Glomerular visceral epithelial cell (primary cell): Measurements from ENCODE around the gene TSPOAP1.

Experiments used
- DNase-seq: peaks from one replicate; pipeline ENCODE4 v3.0.0-alpha.2; 2016; ENCODE audit errors: extremely low spot score

TSPOAP1 gene

DNA sequence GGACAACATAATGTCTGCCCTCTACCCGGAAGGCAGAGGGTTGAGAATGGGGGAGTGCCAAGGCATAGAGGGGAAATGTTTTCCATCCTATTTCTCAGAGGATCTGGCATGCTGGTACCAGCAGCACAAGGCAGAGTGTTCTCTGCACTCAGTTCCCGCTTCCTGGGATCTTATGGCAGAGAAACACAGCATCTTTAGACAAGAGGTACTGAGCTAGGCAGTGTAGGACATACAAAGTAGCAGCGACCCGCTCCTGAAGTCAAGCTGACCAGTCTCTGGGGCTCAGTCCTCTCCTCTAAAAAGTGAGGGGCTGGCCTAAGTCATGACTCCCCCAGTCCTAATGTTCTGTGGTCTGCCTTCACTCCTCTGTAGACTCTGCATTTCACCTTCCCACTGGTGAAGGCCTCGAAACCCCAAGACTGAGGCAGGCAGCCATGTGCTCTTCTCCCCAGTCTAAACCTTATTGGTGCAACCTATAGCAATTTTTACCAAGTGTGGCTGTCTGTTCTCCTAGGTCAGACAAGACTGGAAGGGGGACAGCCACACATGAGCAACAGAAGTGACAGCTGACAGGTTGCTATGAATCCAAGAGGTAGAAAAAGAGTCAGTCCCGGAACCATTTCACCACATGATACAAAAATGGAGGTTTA, 11.3 kb upstream of the TSPOAP1 start:
- DNase-seq, result no peak

DNA sequence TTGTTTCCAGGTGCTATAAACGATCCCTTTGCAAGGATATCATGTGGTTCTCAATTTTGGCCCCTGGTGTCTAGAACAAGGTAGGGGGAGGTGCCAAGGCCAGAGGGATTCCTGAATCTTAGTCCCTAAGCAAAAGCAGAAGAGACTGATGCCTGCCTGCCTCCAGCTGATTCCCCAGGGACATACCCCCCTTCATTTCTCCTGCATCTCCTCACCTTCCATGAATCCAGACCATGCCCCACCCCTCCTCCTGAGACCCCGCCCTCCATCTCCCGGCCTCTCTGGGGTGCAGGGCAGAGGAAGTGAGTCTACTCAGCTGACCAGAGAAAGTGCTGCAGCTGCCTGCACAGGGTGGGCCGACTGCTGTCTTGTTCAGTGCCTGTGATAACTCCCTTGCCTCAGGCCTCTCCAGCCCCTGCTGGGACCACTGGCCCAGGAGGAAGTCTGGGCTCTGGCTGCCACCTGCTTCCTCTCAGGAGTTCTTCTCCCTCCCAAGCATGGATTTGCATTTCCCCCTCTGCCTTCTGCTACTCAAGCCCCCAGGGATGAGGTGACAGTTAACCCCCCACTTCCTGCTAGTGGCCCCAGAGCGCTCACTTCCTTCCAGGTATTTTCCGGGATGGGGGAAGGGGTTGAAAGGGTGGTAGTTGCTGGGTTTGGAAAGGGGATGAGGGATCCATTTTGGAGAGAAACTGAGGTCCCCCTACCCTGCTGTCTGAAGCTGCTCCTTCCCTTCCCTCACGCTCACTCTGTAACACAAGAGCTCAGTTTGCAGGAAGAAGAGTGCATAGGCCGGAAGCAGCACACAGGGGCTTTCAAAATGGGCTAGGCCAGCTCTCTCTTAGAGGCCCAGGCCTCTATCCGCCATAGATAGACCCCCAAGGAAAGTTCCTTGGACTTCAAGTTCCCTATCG, 10.5 kb upstream of the TSPOAP1 start:
- peak; percentile 88 for DNase-seq

DNA sequence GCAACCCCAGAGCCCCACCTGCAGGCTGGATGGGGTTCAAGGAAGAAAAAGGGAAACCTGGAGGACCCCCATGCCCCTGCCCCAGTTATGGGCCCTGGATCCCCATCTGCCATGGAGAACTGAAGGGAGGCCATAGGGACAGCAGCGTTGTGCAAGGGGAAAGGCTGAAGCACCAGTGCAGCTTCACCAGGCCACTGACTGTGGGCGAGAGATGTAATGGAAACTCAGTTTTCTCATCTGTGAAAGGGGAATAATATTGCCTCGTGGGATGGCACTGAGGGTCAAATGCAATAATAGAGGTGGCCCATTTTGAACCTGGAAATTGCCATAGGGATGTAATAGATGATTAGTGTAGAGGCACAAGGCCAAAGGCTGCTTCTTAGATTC, 9.9 kb upstream of the TSPOAP1 start:
- no peak for DNase-seq

DNA sequence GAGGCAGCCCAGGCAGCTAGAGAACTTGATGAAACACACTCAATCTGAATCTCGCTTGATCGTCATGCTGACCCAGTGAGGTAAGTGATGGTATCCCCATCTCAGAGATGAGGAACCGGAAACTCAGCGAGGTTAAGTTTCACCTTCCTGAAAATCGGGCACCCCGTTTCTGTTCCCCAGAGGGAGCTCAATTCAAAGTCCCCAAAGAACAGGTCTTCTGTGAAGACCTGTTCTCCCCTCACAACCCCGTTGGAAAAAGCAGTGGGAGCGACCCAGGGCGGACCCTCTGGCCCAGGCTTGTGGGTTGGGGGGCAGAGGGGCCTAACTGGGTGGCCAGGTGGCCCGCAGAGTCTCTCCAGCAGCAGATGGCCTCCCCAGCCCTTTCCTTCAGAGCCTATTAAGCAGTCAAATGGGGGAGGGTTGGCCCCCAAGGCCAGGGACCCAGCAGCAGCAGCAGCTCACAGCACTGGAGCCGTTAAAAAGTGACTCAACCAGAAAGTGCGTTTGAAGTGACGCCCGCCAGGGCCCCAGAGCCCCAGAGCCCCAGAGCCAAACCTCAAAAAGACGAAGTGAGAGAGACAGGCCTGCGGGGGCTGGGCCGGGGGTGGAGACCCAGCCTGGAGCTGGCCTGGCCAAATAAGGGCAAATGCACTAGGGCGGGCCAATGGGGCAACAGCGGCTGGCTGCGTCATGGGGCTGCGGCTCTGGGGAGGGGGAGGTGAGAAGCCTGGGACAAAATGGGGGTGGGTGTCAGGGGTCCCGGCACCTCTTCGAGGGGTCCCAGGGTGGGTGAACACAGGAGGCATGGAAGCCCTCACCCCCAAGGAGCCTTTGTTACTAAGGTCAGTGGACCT, 9.2 kb upstream of the TSPOAP1 start:
- peak; percentile 93 for DNase-seq

DNA sequence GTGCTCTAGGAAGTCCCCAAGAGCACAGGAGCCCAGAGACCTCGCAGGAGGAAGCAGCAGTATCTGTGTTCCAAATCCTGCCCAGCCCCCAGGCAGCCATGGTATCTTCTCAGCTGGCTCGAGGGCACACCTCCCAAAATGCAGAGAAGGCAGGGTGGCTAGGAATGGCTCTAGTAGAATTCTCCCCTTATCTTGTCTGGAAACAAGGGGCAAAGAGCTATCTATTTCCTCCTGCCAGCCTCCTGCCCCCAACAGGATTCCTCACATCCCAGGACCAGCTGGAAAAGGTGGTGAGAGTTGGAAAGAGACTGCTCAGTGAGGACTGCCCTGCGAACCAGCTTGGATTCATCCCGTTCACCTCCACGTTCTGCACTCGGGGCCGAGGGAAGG, 8.6 kb upstream of the TSPOAP1 start:
- DNase-seq, result no peak

DNA sequence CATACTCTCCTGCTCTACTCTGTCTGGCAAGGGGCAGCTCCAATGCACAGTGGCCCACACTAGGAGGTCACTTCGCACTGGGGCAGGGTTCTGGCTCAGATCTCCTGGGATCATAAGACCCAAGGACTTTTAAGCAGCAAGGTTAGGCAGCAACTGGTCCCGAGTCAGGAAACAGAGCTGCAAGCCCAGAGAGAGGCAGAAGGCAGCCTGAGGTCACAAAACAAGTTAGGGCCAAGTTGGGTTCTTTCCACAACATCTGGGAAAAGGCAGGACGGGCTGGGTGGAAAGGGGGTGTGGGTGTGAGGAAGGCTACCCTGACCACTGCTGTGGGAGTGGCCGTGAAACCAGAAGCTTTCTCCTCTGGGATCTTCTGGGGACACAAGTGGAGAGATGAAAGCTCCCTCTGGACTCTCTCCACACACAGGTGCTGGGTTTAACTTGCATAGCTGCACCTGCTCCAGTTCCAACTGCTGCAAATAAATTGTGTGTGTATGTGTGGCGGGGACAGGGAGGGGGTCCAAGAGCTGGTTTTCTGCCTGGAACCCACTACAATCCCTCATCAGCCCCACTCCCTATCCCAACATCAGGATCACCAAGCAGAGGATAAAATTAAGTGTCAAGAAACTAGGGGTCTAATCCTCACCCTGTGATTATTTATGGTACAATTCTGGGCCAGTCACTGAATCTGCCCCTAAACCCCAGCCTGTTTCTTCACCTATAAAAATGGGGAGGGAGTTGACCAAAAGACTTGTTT, 8.0 kb upstream of the TSPOAP1 start:
- DNase-seq, result no peak

DNA sequence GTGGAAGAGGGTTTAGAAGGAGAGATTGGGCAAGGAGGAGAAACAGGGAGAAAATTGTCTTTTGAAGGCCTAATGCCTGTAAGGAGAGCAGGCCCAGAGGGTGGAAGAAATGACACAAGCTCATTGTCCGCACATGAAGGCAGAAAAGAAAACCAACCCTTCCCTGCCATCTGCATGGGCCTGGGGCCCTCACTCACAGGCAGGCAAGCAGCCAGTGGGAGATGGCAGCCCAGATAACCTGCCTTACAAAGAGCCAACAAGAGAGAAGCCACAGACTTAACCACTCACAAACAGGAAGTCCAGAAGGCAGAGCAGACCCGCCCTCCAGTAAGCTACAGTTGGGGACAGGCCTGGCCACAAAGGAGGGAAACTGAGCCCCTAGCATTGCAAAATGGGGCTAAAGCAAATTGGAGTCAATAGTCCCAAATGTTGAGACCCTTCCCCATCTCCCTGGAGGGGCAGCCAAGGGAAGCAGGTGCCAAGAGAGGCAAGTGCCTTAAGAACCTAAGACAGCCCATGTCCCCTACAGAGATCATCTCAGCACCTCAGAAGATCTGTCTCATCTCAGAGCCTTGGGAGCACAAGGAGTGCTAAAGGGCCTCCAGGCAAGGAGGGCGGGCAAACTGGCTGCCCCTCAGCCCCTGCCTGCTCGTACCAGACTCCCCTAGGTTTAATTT, 7.3 kb upstream of the TSPOAP1 start:
- peak; percentile 35 for DNase-seq

DNA sequence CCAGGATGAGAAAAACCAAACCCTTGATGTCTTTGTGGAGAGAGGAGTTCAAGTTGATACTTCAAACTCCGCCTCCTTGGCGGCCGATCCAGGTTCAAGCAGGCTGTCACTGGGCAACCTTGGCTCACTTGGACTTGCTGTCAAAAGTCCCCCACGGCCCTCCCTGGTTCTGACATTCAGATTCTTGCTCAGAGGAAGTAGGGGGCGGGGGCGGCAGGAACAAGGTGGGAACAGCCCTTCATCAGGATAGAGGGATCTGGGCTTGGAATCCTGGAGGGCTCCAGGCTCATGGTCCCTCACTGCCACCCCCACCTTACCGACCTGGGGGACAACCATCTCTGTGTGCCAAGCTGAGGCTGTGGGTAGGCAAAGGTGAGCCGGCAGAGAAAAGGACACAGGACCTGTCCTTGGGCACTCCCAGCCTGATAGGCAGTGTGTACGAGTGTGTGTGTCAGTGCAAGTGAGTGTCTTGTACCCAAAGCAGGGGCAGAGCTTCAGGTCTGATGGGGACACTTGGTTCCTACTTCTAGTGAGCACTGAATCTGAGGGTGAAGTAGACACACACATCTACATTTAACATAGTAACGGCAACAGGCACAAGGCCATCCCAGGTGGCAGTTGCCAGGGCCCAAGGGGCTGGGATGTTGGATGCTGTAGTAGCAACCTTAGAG, 6.6 kb upstream of the TSPOAP1 start:
- DNase-seq, result no peak

DNA sequence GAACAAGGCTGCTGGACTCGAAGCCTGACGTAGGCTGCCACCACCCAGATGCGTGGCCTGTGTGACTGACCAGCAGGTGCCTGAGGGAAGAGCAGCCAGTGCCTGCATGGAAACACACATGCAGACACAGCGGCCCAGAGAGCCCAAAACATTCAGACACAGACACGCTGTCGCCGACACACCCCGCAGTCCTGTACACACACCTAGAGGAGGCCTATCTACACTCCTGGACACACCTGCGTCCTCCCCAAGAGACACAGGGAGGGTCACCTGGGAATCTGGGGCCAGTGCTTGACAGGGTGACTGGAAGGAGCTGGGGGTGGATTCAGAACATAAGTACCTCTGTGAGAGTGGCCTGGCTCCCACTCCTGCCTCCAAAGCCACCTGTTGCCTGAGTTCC, 6.1 kb upstream of the TSPOAP1 start:
- no peak for DNase-seq

DNA sequence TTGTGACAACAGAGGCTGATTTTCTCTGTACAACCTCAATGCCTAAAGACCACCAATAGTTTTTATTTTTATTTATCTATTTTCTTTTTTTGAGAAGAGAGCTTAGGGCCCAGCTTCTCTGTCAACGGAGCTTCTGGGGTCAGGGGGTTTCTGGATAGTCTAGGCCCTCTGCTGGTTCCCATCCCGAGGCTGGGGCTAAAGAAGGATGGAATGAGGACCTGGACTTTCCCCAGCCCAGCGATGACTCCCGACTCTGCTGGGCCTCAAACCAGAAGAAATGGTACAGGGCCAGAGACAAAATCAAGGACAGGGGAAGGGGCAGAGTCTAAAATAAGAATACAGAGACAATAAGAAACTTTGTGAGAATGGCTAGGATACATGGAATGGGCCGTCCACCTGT, 5.7 kb upstream of the TSPOAP1 start:
- DNase-seq, result no peak

DNA sequence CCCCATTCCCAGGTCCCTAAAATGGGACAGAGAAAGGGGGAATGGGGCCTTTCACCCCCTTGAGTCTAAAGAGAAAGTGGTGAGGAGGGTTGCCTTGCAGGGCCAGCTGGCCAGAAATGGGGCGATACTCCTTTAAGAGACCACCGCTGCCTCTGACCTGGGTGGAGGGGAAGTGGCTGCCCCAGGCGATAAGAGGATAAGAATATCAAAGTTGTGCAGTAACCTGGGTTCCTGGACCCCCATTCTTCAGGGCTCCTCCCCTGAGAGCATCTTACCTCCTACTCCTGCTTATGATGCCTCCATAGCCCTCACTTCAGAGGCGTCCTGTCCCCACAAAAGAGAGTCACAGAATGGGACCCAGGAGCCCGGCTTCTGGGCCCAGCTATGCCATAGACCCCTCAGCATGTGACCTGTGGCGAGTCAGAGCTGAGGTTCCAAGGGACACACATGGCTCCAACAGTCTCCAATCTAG, 5.2 kb upstream of the TSPOAP1 start:
- DNase-seq, result no peak

DNA sequence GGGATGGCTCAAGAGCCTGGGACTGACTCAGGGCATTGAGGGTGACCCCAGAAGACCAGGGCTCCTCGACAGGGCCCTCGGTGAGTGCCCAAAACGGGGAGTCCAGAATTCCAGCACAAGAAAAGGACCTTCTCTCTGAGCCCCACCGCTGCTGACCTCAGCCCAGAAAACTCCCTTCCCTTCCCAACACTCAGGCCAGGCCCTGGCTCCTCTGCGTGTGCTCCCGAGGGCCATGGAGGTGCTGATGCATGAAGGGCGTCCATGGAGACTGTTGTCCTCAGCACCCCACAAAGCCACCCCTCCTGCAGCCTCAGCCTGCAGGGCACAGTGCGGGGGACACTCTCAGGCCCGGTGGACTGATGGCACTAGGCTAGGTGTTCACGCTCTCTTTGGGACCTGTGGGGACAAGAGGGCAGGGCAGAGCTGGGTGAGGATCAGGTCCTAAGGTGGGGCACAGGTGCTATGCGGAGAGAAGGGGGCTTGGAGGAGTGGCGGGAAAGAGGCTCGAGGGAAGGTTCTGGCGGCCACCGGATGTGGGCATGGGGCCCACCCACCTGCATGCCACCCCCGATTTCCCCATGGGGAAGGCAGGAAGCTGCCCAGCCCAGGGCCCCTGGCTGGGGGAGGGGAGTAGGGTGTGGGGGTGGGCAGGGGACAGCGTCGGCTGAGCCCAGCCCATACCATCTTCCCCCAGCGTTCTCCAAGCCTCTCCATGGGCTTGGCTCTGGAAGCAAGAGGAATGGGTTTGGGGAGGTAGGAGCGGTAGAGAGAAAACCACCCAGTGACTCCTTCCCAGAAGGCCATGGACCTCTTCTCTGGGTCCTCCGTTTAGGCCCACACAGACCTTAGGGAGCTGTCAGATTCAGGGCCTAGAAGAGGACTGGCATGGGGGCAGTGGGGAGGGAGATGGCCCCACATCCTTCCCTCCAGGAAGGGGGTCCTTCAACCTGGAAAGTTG, 4.5 kb upstream of the TSPOAP1 start:
- DNase-seq, result no peak

DNA sequence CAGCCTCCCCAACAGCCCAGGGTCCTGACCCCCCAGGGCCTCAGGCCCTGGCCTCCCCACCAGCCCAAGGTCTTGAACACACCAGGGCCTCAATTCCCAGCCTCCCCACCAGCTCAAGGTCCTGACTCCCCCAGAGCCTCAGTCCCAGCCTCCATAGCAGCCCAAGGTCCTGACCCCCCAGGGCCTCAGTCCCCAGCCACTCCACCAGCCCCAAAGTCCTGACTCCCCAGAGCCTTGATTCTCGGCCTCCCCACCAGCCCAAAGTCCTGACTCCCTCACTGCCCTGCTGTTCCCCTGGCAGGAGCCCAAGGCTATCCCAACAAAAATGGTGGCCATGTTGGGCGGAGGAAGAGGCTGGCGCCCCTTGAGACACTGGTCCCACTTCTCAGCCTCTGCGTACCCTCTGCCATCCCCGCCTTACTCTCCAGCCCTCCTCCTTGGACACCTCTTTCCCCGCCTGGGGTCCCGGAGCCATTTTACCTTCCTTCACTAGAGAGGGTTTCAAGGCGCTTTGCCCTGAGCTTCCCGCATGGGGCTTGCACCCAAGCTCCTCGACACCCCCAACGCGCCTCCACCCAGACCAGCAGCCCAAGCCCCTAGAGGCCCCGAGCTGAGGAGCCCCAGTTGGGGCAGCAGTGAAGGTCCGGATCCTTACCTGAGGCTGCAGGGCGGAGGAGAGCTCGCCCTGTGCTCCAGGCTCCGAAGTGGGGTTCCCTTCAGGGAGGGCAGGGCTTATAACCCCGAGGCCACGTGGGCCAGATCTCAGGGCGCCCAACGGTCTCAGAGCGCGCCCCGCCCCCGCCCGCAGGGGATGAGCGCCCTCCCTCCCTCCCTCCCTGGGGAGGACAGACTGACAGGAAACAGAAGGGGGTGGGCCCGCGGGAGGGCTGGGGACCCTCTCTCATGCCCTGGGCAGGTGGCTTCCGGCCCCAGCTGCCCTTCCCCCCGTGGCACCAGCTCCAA, 3.5 kb upstream of the TSPOAP1 start:
- no peak for DNase-seq

DNA sequence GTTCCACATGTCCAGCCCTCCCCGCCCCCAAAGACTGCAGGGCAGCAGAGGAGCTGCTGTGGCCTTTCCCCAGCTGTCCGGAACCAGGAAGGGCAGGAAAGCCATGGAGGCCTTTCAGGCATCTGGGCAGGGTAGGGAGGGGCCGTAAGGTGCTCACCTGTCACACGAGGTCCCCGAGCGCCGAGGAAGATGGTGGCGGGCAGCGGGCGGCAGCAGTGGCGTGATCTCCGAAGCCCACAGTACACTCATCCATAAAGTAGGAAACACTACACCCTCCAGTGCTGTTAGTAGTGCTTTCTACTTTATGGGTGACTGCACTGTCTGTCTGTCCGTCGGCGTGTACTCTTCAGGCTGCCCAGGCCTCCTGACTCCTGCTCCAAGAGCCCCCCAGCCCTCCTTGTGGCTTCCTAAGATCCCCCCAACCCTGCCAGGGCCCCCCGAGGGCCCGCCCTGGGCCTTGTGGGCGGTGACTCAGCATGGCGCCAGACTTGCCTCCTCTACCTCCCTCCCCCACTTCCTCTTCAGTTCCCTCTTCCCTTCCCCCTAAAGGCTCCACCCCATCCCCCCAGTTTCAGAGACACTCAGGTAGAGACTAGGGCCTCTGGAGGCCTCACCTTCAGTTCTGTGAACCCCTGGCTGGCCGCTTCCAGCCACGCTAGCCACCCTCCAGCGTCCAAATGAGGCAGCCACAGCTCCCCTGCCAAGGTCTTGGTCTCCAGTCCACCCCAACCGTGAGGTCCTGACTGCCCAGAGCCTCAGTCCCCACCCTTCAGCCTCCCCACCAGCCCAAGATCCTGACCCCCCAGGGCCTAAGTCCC, 2.6 kb upstream of the TSPOAP1 start:
- peak; percentile 51 for DNase-seq

DNA sequence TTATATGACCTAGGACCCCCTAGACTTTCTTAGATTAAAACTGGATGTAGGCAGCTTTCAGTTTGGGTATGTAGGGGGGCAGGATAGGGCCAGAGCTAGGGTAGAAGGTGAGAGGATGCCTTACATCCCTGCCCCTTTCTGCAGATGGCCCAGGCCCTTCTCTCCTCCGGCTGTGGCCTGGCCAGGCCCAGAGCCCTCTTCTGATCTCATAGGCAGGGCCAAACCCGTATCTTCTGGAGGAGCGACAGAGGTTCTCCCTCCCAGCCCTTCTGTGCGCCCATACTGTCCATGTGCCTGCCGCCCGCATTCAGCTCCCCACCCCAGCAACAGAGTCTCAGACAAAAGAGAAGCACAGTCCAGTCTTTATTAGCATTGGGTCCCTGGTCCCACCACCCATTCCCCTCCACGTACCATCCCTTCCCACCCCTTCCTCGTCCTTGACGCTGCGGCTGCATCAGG, 2.0 kb upstream of the TSPOAP1 start:
- DNase-seq, result no peak

DNA sequence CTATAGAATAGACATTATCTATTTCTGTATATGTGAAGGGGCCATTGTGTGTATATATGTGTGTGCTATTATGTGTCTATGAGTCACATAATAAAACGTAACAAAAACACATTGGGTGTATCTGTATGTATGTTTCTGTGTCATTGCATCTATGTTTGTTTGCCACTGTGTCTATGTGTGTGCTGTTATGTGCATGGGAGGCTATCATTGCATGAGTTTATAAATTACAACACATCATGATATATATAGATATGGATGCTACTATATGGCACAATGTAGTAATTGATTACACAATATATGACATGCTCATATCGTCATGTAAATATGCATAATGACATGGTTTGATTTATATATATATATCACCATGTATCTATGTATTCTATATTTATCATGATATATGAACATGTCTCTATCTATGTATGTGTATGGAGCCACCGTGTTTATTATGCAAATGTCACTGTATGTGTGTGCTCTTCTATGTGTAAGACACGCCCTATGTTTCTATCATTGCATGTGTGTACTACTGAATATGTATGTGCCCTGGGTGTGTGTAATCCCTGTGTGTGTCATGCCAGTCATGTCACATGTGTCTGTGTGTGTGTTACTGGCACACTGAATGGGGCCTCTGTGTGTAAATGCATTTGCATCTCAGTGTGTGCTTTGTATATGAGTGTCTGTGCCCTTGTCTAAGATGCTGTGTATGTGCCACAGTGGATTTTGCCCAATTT, 1.4 kb upstream of the TSPOAP1 start:
- no peak for DNase-seq
